KMS-11 (cell line): ENCODE data around the gene EIPR1.

Source experiments
- H2AFZ ChIP-seq: fragments of 200-600 bp; sonication (generic); 2 replicates; pipeline ENCODE4 v1.6.1; 2016; ENCODE audit warnings: antibody characterized with exemption, mixed run types, low read depth
- H3K27ac ChIP-seq: fragments of 200-600 bp; sonication (generic); 2 replicates; pipeline ENCODE4 v1.6.1; 2016; ENCODE audit warnings: mild to moderate bottlenecking, mixed run types
- H3K27me3 ChIP-seq: fragments of 200-600 bp; sonication (generic); 2 replicates; pipeline ENCODE4 v1.6.1; 2017; ENCODE audit warnings: mild to moderate bottlenecking, low read depth, mixed run types, moderate library complexity; ENCODE audit not compliant: insufficient read depth
- H3K36me3 ChIP-seq: fragments of 200-600 bp; sonication (generic); 2 replicates; pipeline ENCODE4 v1.6.1; 2017; ENCODE audit warnings: mild to moderate bottlenecking, mixed run types; ENCODE audit not compliant: insufficient read depth
- H3K4me1 ChIP-seq: fragments of 200-600 bp; sonication (generic); 2 replicates; pipeline ENCODE4 v1.6.1; 2016; ENCODE audit warnings: mild to moderate bottlenecking, low read depth, mixed run types; ENCODE audit not compliant: poor library complexity, severe bottlenecking
- H3K4me2 ChIP-seq: fragments of 200-600 bp; sonication (generic); 2 replicates; pipeline ENCODE4 v1.7.0; 2016; ENCODE audit warnings: mild to moderate bottlenecking, mixed run types
- H3K4me3 ChIP-seq: fragments of 200-600 bp; sonication (generic); IDR thresholded peaks from 2 replicates; pipeline ENCODE4 v1.6.1; 2017; ENCODE audit warnings: low read depth, low read length, mixed read lengths; ENCODE audit not compliant: insufficient read depth
- H3K79me2 ChIP-seq: fragments of 200-600 bp; sonication (generic); 2 replicates; pipeline ENCODE4 v1.6.1; 2016; ENCODE audit warnings: low read depth, mixed run types; ENCODE audit not compliant: insufficient read depth
- H3K9ac ChIP-seq: fragments of 200-600 bp; sonication (generic); 2 replicates; pipeline ENCODE4 v1.6.1; 2016; ENCODE audit warnings: mild to moderate bottlenecking, mixed run types
- H4K20me1 ChIP-seq: fragments of 200-600 bp; sonication (generic); 2 replicates; pipeline ENCODE4 v1.6.1; 2016; ENCODE audit warnings: mild to moderate bottlenecking, mixed run types; ENCODE audit not compliant: insufficient read depth
- TF ChIP-seq, protein P1 (sequence below): fragments of 200-600 bp; sonication (generic); conservative IDR thresholded peaks from 2 replicates; pipeline ENCODE4 v1.6.1; 2017; ENCODE audit warnings: low read depth, mild to moderate bottlenecking, antibody characterized with exemption, low read length, moderate library complexity, mixed read lengths

Gene EIPR1

DNA sequence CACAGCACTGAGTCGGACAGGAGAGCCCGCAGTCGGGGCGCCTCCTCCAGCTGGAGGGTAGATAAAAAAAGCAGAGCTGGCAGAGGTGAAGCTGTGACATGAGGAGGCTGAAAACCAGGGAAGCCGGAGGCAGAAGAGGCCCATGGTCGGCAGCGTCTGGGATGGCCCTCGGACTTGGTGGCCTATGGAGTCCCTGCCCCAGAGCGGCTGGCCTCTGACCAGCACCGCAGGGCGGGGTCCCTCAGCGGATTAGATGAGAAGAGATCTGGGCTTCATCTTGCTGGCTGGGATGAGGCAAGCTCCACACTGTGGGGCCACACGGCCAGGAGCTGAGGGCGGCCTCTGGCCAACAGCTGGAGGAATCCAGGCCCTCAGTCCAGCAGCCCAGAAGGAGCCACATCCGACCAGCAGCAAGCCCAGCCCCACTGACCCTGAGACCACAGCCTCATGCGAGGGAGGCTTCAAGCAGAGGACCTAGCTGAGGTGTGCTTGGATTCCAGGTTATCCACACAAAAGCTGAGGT, 174.1 kb downstream of the EIPR1 start:
- Histone ChIP-seq H3K79me2 (no peaks in the 10 kb centered on the region), H2AFZ (no peak overlapping the region), H4K20me1 (no peaks in the 10 kb centered on the region), H3K27me3 (no peaks in the 10 kb centered on the region), H3K4me3 (no peak overlapping the region), H3K9ac (no peak overlapping the region), H3K27ac (no peak overlapping the region), H3K4me1 (no peaks in the 10 kb centered on the region), H3K4me2 (no peak overlapping the region), H3K36me3 (no peaks in the 10 kb centered on the region)
- TF ChIP-seq, protein P1, sequence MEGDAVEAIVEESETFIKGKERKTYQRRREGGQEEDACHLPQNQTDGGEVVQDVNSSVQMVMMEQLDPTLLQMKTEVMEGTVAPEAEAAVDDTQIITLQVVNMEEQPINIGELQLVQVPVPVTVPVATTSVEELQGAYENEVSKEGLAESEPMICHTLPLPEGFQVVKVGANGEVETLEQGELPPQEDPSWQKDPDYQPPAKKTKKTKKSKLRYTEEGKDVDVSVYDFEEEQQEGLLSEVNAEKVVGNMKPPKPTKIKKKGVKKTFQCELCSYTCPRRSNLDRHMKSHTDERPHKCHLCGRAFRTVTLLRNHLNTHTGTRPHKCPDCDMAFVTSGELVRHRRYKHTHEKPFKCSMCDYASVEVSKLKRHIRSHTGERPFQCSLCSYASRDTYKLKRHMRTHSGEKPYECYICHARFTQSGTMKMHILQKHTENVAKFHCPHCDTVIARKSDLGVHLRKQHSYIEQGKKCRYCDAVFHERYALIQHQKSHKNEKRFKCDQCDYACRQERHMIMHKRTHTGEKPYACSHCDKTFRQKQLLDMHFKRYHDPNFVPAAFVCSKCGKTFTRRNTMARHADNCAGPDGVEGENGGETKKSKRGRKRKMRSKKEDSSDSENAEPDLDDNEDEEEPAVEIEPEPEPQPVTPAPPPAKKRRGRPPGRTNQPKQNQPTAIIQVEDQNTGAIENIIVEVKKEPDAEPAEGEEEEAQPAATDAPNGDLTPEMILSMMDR: no peak

- Histone ChIP-seq H4K20me1 (no peaks in the 10 kb centered on the region), H3K4me2 (no peak overlapping the region), H3K27ac (no peak overlapping the region), H3K4me3 (no peak overlapping the region), H3K36me3 (no peaks in the 10 kb centered on the region), H3K4me1 (no peaks in the 10 kb centered on the region), H3K9ac (no peak overlapping the region), H2AFZ (no peak overlapping the region), H3K79me2 (no peaks in the 10 kb centered on the region), H3K27me3 (no peaks in the 10 kb centered on the region)
- TF ChIP-seq, protein P1: no peak
These were observed 174.7 kb downstream of the EIPR1 start for GRCh38 chr2:3202926-3203325.

DNA sequence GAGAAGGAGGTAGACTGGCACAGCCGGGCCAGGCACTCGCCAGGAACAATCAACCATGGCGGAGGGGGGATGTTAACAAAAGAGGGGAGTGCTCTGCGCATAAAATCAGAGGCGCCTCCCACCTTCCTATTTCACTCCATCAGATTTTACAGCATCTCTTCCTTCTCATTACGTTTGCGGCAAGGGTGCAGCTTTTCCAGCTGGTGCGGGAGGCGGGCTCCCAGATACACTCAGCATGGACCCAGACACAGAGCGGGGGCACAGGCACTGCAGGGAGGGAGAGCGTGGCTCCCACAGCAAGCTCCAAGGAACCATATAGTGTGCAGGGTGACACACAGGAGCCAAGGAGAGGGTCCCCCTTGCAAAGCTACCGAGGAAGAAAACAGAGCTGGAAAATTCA, 176.3 kb downstream of the EIPR1 start:
- TF ChIP-seq, protein P1: no peak
- no peak overlapping the region for H2AFZ ChIP-seq

DNA sequence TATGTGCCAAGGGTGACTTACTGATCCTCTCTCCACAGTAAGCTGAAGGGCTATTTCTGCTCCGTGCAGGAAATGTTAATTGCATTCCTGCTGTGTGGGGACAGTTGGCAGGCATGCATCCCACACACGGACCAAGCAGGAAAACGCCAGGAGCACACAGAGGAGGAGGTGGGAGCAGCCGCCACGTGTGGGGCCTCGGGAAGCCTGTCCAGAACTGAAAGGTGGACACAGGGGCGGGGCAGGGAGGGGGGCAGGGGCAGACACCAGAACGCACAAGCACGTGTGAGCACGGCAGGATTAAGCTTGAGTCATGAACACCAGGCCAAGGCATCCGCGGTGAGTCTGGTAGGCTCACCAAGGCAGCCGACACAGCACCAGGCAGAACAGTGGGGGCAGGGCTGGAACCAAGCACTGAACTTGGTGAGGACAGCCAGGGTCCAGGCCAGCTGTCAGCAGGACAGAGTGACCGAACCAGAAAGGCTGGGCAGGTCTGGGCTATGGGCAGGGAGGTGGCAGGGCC, 177.1 kb downstream of the EIPR1 start:
- Histone ChIP-seq H3K36me3 (no peaks in the 10 kb centered on the region), H3K79me2 (no peaks in the 10 kb centered on the region), H2AFZ (no peak overlapping the region), H3K4me2 (no peak overlapping the region), H3K9ac (no peak overlapping the region), H3K4me3 (no peak overlapping the region), H3K27ac (no peak overlapping the region), H3K4me1 (no peaks in the 10 kb centered on the region), H4K20me1 (no peaks in the 10 kb centered on the region), H3K27me3 (no peaks in the 10 kb centered on the region)
- TF ChIP-seq, protein P1: no peak

More for the DNA sequence above, 176.3 kb downstream of the EIPR1 start:
- Histone ChIP-seq H3K4me2 (no peak overlapping the region), H3K79me2 (no peaks in the 10 kb centered on the region), H3K4me1 (no peaks in the 10 kb centered on the region), H3K36me3 (no peaks in the 10 kb centered on the region), H3K4me3 (no peak overlapping the region), H4K20me1 (no peaks in the 10 kb centered on the region), H3K27me3 (no peaks in the 10 kb centered on the region), H3K27ac (no peak overlapping the region), H3K9ac (no peak overlapping the region)
